Stomach (tissue), 4 donors: ENCODE results near the gene SLC7A14.

ENCODE experiments used
- EP300 ChIP-seq: sonication (generic); formaldehyde crosslinking; IDR thresholded peaks from one replicate; pipeline ENCODE4 v1.6.1; 2017; ENCODE audit warnings: antibody characterized with exemption
- POLR2A ChIP-seq, 4 donors: fragments of 450-650 bp; IDR thresholded peaks; one replicate each; pipeline ENCODE4 v1.6.1; 2016; ENCODE audit warnings: antibody characterized with exemption in 4 of 4, control low read depth in 2 of 4, mild to moderate bottlenecking in 1 of 4, moderate library complexity in 1 of 4
- POLR2AphosphoS5 ChIP-seq, 3 donors: sonication (generic); formaldehyde crosslinking; IDR thresholded peaks; one replicate each; pipeline ENCODE4 v1.6.1; 2016; ENCODE audit warnings: antibody characterized with exemption in 3 of 3
- TF ChIP-seq, protein P1 (sequence below), 7 experiments: fragments of 450-650 bp in 4 of 7; fragments of 200-600 bp in 3 of 7; sonication (generic) in 3 of 7; IDR thresholded peaks; one replicate each; pipeline ENCODE4 v1.5.1; 2016 to 2019; ENCODE audit warnings: antibody characterized with exemption in 7 of 7, control low read depth in 2 of 7, mild to moderate bottlenecking in 1 of 7

DNA sequence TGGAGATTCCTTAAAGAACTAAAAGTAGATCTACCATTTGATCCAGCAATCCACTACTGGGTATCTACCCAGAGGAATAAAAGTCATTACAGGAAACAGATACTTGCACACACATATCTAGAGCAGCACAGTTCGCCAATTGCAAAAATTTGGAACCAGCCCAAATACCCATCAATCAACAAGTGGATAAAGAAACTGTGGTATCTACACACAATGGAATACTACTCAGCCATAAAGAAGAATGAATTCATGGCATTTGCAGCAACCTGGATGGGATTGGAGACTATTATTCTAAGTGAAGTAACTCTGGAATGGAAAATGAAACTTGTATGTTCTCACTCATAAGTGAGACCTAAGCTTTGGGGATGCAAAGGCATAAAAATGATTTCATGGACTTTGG is 23.8 kb downstream of the SLC7A14 start:
- TF ChIP-seq, protein P1, sequence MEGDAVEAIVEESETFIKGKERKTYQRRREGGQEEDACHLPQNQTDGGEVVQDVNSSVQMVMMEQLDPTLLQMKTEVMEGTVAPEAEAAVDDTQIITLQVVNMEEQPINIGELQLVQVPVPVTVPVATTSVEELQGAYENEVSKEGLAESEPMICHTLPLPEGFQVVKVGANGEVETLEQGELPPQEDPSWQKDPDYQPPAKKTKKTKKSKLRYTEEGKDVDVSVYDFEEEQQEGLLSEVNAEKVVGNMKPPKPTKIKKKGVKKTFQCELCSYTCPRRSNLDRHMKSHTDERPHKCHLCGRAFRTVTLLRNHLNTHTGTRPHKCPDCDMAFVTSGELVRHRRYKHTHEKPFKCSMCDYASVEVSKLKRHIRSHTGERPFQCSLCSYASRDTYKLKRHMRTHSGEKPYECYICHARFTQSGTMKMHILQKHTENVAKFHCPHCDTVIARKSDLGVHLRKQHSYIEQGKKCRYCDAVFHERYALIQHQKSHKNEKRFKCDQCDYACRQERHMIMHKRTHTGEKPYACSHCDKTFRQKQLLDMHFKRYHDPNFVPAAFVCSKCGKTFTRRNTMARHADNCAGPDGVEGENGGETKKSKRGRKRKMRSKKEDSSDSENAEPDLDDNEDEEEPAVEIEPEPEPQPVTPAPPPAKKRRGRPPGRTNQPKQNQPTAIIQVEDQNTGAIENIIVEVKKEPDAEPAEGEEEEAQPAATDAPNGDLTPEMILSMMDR (IDR thresholded peaks at IDR 0.05) = no peak
- TF ChIP-seq POLR2AphosphoS5 (IDR thresholded peaks at IDR 0.05) = no peak
- TF ChIP-seq POLR2A (IDR thresholded peaks at IDR 0.05) = no peak
- TF ChIP-seq EP300 = no peak
